AG09319 (cell line): Measurements from ENCODE around the gene AKR7A2.

Experiments used
- DNase-seq: peaks from one replicate; pipeline ENCODE4 v3.0.0-alpha.2; 2010; ENCODE audit warnings: low read depth; ENCODE audit errors: extremely low read depth
- CTCF ChIP-seq: IDR thresholded peaks from 2 replicates; pipeline ENCODE4 v1.5.1; 2011; ENCODE audit warnings: low read depth, mild to moderate bottlenecking, inconsistent platforms, low read length, moderate library complexity

The AKR7A2 gene

GRCh38 chr1:19325368-19325957, 13.5 kb upstream of the AKR7A2 start:
- TF ChIP-seq CTCF = no peak
- no peak for DNase-seq

GRCh38 chr1:19324665-19324990, 12.7 kb upstream of the AKR7A2 start:
- TF ChIP-seq CTCF = no peak
- DNase-seq = no peak

- no peak for DNase-seq
- TF ChIP-seq CTCF = no peak
These were observed 12.2 kb upstream of the AKR7A2 start for GRCh38 chr1:19323987-19324664.

GRCh38 chr1:19322481-19322880, 10.5 kb upstream of the AKR7A2 start:
- no peak for TF ChIP-seq CTCF

GRCh38 chr1:19321071-19321470, 9.1 kb upstream of the AKR7A2 start:
- no peak for TF ChIP-seq CTCF
- no peak for DNase-seq

More at GRCh38 chr1:19322481-19322880, 10.5 kb upstream of the AKR7A2 start:
- DNase-seq = no peak

- TF ChIP-seq CTCF = no peak
These were observed 7.3 kb upstream of the AKR7A2 start for GRCh38 chr1:19319196-19319595.

GRCh38 chr1:19317126-19317910, 5.4 kb upstream of the AKR7A2 start:
- no peak for DNase-seq
- TF ChIP-seq CTCF = no peak

More at GRCh38 chr1:19319196-19319595, 7.3 kb upstream of the AKR7A2 start:
- no peak for DNase-seq
